SKM-1 (cell line): Measurements from ENCODE around the gene RNF213.
"Not testable (repeated sequence)": the region's sequence is repeated elsewhere in the genome, so short reads cannot be mapped to it uniquely, and the experiment has no call there.

Experiments used
- DNase-seq: peaks from one replicate; lab custom pipeline; 2025; ENCODE audit not compliant: unreplicated experiment; lab: John Stamatoyannopoulos, UW

The RNF213 gene

GRCh38 chr17:80291691-80292487, 31.2 kb downstream of the RNF213 start:
- DNase-seq: no peak

GRCh38 chr17:80292521-80292971, 31.9 kb downstream of the RNF213 start:
- DNase-seq: no peak

- DNase-seq: no peak
Measured at GRCh38 chr17:80294210-80294609, 33.6 kb downstream of the RNF213 start.

- no peak for DNase-seq
Measured at GRCh38 chr17:80294653-80295052, 34.0 kb downstream of the RNF213 start.

- DNase-seq: no peak
Measured at GRCh38 chr17:80295146-80295545, 34.5 kb downstream of the RNF213 start.

GRCh38 chr17:80295559-80295958, 34.9 kb downstream of the RNF213 start:
- no peak for DNase-seq

- DNase-seq: no peak
Measured at GRCh38 chr17:80296221-80296620, 35.6 kb downstream of the RNF213 start.

GRCh38 chr17:80297996-80298560, 37.4 kb downstream of the RNF213 start:
- no peak for DNase-seq

GRCh38 chr17:80299350-80300100, 38.9 kb downstream of the RNF213 start:
- DNase-seq: not testable (repeated sequence)

- DNase-seq: not testable (repeated sequence)
Measured at GRCh38 chr17:80300756-80301155, 40.1 kb downstream of the RNF213 start.

- DNase-seq: no peak
Measured at GRCh38 chr17:80303824-80304223, 43.2 kb downstream of the RNF213 start.

GRCh38 chr17:80307994-80308691, 47.5 kb downstream of the RNF213 start:
- DNase-seq: no peak

- DNase-seq: no peak
Measured at GRCh38 chr17:80308692-80309517, 48.3 kb downstream of the RNF213 start.

- no peak for DNase-seq
Measured at GRCh38 chr17:80311216-80311827, 50.7 kb downstream of the RNF213 start.

- no peak for DNase-seq
Measured at GRCh38 chr17:80312621-80313135, 52.0 kb downstream of the RNF213 start.

- DNase-seq: no peak
Measured at GRCh38 chr17:80313160-80313829, 52.6 kb downstream of the RNF213 start.

- DNase-seq: not testable (repeated sequence)
Measured at GRCh38 chr17:80313946-80314345, 53.3 kb downstream of the RNF213 start.

- DNase-seq: no peak
Measured at GRCh38 chr17:80315517-80316182, 55.0 kb downstream of the RNF213 start.

- no peak for DNase-seq
Measured at GRCh38 chr17:80316431-80316830, 55.8 kb downstream of the RNF213 start.
